AG04450 (cell line): ENCODE data around the gene LARGE1. TPM values are rescaled to one million over a fixed set of nuclear protein-coding genes. Genes with fewer than 3 reads are reported as not detected.

ENCODE experiments used
- CTCF ChIA-PET: fragments of 300-600, 350-600 bp; formaldehyde crosslinking; extraction: SDS; loops from one replicate; lab custom pipeline; 2022; ENCODE audit warnings: antibody characterized with exemption, inconsistent platforms; lab: Charles Lee
- POLR2A ChIA-PET: fragments of 350-600 bp; formaldehyde crosslinking; extraction: SDS; loops from one replicate; lab custom pipeline; 2021; ENCODE audit warnings: antibody characterized with exemption, inconsistent platforms; lab: Yijun Ruan, JAX
- DNase-seq: peaks from one replicate; pipeline ENCODE4 v3.0.0-alpha.2; 2011; ENCODE audit warnings: low read depth, low spot score
- H3K27ac ChIP-seq: one replicate; pipeline ENCODE4 v1.5.1; 2012; ENCODE audit warnings: low read depth, low read length, control low read depth
- H3K27me3 ChIP-seq: one replicate; pipeline ENCODE4 v1.6.0; 2012; ENCODE audit warnings: low read length; ENCODE audit not compliant: control insufficient read depth, insufficient read depth
- H3K4me3 ChIP-seq: 2 replicates; pipeline ENCODE4 v1.5.1; 2011; ENCODE audit warnings: mild to moderate bottlenecking, low read depth, low read length, control low read depth
- H3K9me3 ChIP-seq: 2 replicates; pipeline ENCODE4 v1.5.1; 2012; ENCODE audit warnings: low read length; ENCODE audit not compliant: control insufficient read depth, insufficient read depth
- polyA plus RNA-seq: library from polyadenylated mRNA; depleted of rRNA; stranded (reverse); fragments of >200 nt; gene quantifications from 2 replicates; pipeline ENCODE4 v1.2.3, GENCODE V29; 2011
- TF ChIP-seq, protein P1 (sequence below): IDR thresholded peaks from 2 replicates; pipeline ENCODE4 v1.5.1; 2011; ENCODE audit warnings: low read depth, low read length, control low read depth, inconsistent platforms

LARGE1 gene
- polyA plus RNA-seq, 1 experiment: 8.4 TPM

DNA sequence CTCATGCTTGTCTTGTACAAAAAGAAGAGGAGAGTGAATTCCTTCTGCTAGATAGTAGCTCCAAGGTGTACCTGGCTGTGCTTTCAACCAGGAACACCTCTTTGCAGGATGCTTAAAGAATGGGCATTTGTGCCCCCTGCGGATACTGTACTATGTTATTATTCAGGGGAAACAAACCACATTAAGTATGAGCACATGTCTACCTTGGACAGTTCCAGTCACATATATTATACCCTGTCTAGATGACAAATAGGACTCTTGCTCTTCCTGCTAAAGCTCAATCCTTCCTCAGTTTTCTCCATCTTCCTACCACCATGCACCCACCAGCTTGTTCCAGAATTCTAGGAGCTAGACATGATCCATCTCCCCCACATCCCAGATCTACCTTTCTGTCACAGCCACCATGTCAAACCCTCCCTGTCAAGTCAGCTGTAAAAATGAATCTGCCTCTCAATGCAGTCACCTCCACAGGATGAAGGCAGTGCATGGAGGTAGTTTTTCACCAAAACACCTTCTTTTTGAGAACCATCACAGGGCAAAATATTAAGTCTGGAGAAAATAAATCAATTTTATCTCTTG, 337.4 kb downstream of the LARGE1 start:
- DNase-seq: no peak
- H3K4me3 ChIP-seq: no peak overlapping the region
- ChIA-PET POLR2A (no interaction called here), CTCF (no interaction called here)
- no peaks in the 10 kb centered on the region for H3K27me3 ChIP-seq
- H3K27ac ChIP-seq: no peak overlapping the region
- TF ChIP-seq, protein P1, sequence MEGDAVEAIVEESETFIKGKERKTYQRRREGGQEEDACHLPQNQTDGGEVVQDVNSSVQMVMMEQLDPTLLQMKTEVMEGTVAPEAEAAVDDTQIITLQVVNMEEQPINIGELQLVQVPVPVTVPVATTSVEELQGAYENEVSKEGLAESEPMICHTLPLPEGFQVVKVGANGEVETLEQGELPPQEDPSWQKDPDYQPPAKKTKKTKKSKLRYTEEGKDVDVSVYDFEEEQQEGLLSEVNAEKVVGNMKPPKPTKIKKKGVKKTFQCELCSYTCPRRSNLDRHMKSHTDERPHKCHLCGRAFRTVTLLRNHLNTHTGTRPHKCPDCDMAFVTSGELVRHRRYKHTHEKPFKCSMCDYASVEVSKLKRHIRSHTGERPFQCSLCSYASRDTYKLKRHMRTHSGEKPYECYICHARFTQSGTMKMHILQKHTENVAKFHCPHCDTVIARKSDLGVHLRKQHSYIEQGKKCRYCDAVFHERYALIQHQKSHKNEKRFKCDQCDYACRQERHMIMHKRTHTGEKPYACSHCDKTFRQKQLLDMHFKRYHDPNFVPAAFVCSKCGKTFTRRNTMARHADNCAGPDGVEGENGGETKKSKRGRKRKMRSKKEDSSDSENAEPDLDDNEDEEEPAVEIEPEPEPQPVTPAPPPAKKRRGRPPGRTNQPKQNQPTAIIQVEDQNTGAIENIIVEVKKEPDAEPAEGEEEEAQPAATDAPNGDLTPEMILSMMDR: no peak
- H3K9me3 ChIP-seq: no peaks in the 10 kb centered on the region

DNA sequence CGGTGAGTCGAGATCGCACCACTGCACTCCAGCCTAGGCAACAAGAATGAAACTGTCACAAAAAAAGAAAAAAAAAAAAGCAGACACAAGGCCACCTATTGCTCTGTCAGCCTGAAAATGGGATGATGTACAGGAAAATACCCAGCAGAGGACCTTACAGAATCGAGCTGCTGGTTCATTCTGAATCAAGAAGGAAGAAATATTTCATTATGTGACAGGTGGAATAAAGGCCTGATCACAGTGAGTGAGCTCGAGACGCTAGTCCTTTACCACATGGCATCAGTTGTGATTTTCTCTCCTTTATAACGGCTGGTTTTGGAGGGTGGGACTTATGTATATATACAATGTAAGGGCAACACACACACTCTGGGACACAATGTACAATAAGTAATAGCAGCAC, 340.0 kb downstream of the LARGE1 start:
- Histone ChIP-seq H3K27me3 (no peaks in the 10 kb centered on the region), H3K4me3 (no peak overlapping the region), H3K27ac (no peak overlapping the region), H3K9me3 (no peaks in the 10 kb centered on the region)
- CTCF ChIA-PET: interaction anchor here (0.7 to 2.6 kb wide), 9 partner anchors 12 to 547 kb away, joined by 3 to 24 read pairs (median 5); no protein-coding TSS in a partner anchor
- POLR2A ChIA-PET: no interaction called here
- TF ChIP-seq, protein P1: no peak
- DNase-seq: no peak

DNA sequence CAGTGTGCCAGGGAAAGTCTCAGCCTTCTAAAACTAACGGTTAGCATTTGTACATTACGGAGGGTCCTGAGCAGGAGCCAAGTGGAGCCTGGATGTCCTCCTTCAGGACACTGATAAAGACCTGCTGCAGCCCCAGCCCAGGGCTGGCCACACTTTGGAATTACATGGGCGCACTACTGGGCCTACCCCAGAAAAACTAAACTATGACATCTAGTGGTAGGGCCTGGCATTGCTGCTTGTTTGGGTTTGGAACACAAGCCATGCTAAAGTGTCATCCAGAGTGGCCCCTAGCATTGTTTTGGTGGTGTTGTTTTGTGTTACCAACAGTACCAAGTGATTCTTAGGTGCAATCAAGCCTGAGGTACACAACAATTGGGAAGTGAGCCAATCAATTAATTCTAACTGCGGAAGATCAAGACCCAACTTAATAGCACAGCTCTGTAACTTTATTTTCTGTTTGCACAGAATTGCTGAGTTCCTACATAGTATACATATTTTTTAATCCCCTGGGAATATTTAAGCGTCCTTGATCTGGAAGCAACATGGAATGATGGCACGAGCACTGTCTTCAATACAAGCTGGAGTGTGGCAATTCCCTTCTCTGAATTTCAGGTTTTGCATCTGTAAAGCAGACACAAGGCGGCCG, 340.7 kb downstream of the LARGE1 start:
- CTCF ChIA-PET: interaction anchor here (0.6 to 2.6 kb wide), 11 partner anchors 13 to 343 kb away, joined by 3 to 24 read pairs (median 5); no protein-coding TSS in a partner anchor

DNA sequence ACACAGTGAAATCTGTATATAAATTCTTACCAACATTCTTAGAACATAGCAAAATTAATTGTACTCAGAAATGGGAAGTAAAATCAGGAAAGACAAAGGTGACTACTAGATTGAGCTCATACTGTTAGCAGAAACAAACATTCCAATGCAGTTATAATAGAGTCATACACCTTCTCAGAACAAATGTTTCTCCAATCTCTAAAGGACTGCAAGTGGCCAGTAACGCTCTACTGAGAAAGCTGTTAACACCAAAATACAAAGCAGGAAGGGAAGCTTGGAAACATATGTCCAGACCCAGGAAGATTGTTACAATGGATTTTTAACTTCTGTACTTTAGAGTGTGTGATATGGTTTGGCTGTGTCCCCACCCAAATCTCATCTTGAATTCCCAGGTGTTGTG, 341.5 kb downstream of the LARGE1 start:
- Histone ChIP-seq H3K27ac (no peak overlapping the region), H3K27me3 (no peaks in the 10 kb centered on the region), H3K4me3 (no peak overlapping the region), H3K9me3 (no peaks in the 10 kb centered on the region)
- TF ChIP-seq, protein P1: no peak
- POLR2A ChIA-PET: no interaction called here
- CTCF ChIA-PET: interaction anchor here (1.1 to 2.6 kb wide), 6 partner anchors 15 to 344 kb away, joined by 3 to 24 read pairs (median 8); no protein-coding TSS in a partner anchor
- DNase-seq: no peak

More for the DNA sequence above, 340.7 kb downstream of the LARGE1 start:
- H3K4me3 ChIP-seq: no peak overlapping the region
- POLR2A ChIA-PET: interaction anchor here (0.5 kb wide), 1 partner anchor 340 kb away, joined by 5 read pairs; no protein-coding TSS in a partner anchor
- no peaks in the 10 kb centered on the region for H3K27me3 ChIP-seq
- H3K9me3 ChIP-seq: no peaks in the 10 kb centered on the region
- no peak for DNase-seq
- no peak overlapping the region for H3K27ac ChIP-seq
- TF ChIP-seq, protein P1: peak; percentile 92

DNA sequence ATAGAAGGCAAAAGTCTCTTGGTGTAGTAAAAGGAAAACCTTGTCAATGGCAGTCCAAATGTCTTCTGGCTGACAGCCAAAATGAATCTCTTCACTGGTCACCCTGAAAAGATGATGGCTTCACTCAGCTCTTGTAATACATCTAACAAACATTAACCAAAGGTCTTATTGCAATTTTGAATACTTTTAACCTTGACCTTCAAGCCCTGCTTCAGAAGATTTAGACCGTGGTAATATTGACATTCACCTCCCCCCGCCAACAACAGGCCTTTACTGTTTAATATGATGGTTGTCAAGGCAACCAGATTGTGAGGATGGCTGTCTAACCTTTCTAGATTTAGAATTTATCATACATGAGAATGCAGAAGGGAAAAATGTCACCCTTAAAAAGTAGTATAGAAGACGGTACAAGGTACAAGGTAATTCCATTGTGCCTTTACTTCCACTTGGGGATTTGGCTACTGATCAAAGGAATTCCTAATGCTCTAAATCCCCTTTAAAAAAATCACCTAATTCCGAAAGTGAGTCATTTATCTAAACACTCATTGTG, 342.3 kb downstream of the LARGE1 start:
- no peaks in the 10 kb centered on the region for H3K9me3 ChIP-seq
- no peak for DNase-seq
- TF ChIP-seq, protein P1: no peak
- H3K4me3 ChIP-seq: no peak overlapping the region
- CTCF ChIA-PET: interaction anchor here (0.6 to 2.6 kb wide), 7 partner anchors 14 to 345 kb away, joined by 3 to 24 read pairs (median 5); no protein-coding TSS in a partner anchor
- no peak overlapping the region for H3K27ac ChIP-seq
- no peaks in the 10 kb centered on the region for H3K27me3 ChIP-seq
- POLR2A ChIA-PET: no interaction called here
